ENCODE data around the gene HID1. TPM values are rescaled to one million over a fixed set of nuclear protein-coding genes. Genes with fewer than 3 reads are reported as not detected.
"Not testable (repeated sequence)": the region's sequence is repeated elsewhere in the genome, so short reads cannot be mapped to it uniquely, and the experiment has no call there.

The HID1 gene
- total RNA-seq, 1 experiment from 2014 or later: 0.65 TPM

DNA sequence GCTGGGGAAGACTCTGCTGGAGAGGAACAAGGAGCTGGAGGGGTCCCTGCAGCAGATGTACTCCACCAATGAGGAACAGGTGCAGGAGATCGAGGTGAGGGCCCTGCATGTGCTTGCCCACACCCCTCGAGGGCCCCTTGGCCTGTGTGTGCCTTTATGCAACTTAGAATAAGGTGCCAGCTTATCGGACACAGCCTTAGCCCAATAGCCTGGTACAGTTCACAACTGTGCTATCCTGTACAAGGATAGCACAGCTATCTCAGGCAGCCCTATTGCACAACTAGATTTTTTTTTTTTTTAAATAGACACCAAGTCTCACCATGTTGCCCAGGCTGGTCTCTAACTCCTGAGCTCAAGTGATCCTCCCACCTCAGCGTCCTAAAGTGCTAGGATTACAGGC is 27.0 kb upstream of the HID1 start:
- DNase-seq (ENCODE audit: low spot score): no peak

GRCh38 chr17:74998783-74999182 is 26.2 kb upstream of the HID1 start:
- no peak for DNase-seq (ENCODE audit: low spot score)

- no peak for DNase-seq (ENCODE audit: low spot score)
Measured at GRCh38 chr17:74995847-74996246, 23.3 kb upstream of the HID1 start.

GRCh38 chr17:74994440-74994839 is 21.9 kb upstream of the HID1 start:
- DNase-seq (ENCODE audit: low spot score): no peak

DNA sequence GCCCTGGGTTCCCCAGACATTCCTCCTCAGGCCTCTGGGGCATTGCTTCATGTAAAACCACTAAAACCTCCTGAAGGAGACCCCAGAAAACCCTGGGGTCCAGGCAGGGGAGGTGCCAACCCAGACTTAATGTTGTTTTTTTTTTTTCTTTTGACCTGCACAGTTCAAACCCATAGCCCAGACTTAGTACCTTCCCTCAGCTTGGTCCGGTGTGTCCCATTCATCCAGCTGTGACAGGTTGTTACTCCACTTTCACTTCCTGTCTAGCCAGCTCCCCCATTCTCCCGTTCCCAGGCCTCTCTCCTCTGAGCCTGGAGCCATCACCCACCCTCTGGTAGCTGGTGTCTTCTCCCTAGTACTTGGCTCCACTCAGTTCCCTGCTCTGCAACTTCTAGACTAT is 19.7 kb upstream of the HID1 start:
- DNase-seq (ENCODE audit: low spot score): peak; percentile 11

- no peak for DNase-seq (ENCODE audit: low spot score)
Measured at GRCh38 chr17:74990581-74991105, 18.1 kb upstream of the HID1 start.

GRCh38 chr17:74987909-74988711 is 15.6 kb upstream of the HID1 start:
- peak; percentile 62 for DNase-seq (ENCODE audit: low spot score)

DNA sequence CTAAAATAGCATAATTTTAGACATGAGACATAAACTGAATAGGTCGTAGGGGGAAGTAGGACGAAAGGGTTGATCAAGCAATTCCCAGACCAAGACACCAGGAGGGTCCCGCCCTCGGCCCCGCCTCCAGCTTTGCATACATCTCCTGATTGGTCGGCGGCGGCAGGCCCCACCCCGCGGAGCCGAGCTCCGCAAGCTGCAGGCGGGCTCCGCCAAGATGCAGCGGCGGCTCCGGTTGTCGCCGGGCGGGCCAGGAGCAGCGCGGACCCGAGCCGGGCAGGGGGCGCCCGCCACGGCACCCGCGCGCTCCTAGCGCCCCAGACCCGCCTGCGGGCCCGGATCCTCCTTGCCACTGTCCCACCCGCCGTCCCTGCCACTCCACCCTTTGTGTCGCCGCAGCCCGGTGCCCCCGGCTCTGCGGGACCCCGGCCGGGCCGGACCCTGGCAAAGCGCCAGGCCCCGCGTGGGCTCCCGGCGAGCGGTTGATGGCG is 14.9 kb upstream of the HID1 start, which contains the start of gene CDR2L:
CDR2L (plus strand) TSS at position 215 of the 491 bp plus-strand sequence. CDS start 412 bp downstream, outside the sequence.
- DNase-seq (ENCODE audit: low spot score): peak; percentile 86

- DNase-seq (ENCODE audit: low spot score): no peak
Measured at GRCh38 chr17:74986206-74986576, 13.6 kb upstream of the HID1 start.

- not testable (repeated sequence) for DNase-seq (ENCODE audit: low spot score)
Measured at GRCh38 chr17:74982663-74983313, 10.2 kb upstream of the HID1 start.

- peak; percentile 68 for DNase-seq (ENCODE audit: low spot score)
Measured at GRCh38 chr17:74981979-74982662, 9.6 kb upstream of the HID1 start.

DNA sequence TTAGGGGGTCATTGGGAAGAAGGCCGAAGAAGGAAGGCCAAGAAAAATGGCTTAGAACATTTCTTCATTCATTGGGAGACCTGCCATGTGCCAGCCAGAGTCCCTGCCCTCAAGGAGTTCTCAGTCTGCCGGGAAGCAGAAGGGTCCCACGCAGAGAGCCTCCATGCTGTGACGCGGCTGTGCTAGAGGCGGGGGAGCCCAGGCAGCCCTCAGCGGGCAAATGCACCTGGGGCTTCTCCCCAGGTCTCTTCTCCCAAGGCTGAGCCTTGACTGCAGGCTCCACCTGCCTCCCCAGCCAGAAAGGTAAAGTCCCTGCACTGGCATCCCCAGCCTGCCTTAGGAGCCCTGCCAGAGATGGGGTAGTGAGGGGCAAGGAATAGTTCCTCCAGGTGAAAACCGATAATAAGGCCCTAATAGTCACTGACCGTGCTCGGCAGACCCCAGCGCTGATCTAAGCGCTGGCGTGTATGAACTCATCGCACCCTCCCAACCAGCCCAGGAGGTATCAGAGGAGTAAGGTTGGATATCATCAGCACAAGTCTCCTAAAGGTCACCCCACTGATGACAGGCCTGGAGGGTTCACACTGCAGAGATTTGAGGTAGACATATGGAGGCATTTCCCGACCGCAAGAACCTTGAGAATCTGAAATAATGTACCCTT is 8.9 kb upstream of the HID1 start:
- DNase-seq (ENCODE audit: low spot score): no peak

DNA sequence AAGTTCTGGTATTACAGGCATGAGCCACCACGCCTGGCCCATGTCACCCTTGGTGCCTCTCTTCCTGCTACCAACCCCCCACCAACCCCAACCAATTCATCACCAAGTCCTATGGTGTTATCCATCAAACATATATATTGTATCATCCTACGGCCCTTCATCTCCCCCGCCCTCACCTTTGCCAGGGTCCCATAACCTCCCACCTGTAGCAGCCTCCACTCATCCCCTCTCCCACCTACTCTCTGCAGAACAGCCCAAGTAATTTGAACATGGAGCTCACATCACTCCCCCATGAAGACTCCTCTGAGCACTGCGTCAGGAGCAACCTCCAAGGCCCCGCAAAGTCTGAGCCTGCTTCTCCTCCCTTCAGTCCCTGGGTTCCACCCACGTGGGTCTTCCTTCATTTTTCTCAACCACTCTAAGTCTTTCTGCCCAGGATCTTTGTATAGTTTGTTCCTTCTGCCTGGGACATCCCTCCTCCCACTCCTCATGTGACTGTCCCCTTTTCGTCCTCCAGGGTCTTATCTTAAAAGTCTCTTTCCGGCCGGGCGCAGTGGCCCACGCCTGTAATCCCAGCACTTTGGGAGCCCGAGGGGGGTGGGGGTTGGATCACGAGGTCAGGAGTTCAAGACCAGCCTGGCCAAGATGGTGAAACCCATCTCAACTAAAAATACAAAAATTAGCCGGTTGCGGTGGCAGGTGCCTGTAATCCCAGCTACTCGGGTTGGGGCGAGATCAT is 7.0 kb upstream of the HID1 start:
- no peak for DNase-seq (ENCODE audit: low spot score)

DNA sequence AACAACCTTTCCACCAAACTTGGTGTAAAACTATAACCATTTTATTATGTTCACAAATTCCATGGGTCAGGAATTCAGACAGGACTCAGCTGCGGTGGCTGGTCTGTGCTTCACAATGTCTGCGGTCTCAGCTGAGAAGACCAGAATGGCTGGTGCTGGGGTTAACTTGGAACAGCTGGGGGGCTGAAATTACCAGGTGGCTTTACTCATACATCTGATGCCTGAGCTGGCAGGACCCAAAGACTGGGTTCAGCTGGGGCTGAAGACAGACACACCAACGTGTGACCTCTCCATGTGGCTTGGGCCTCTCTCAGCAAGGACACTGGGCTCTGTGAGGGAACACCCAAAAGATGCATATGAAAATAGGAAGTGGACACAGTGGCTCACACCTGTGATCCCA is 5.7 kb upstream of the HID1 start:
- no peak for DNase-seq (ENCODE audit: low spot score)

DNA sequence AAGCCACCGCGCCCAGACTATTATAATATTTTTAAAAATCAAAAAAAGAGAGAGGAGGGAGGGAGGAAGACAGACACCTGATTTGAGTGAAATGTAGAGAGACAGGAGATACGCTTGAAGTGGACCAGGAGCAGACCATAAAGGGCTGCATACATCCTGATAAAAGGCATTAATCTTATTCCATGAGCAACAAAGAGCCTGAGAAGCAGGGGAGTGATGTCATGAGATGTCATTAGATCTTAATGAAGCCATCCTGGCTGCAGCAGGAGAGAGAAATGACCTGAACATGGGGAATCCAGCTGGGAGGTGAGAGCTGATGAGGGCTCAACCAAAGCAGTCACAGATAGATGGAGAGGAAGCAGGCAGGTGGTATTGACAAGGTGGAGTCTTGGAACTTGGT is 5.2 kb upstream of the HID1 start:
- no peak for DNase-seq (ENCODE audit: low spot score)

GRCh38 chr17:74975943-74976342 is 3.4 kb upstream of the HID1 start:
- DNase-seq (ENCODE audit: low spot score): no peak

- no peak for DNase-seq (ENCODE audit: low spot score)
Measured at GRCh38 chr17:74972973-74973328, 392 bp upstream of the HID1 start.

DNA sequence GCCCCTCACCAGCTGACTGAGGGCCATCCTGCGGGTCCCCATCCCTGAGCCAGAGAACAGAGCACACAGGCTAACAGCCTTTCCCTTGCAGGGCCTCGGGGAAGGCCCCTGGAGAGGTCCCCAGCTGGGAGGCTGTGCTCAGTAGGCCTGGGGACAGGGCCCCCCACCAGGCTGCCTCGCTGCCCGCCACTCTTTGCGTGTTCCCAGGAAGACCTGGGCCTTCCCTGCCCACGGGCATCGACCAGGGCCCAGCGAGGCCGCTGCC is 785 bp downstream of the HID1 start:
- DNase-seq (ENCODE audit: low spot score): no peak

DNA sequence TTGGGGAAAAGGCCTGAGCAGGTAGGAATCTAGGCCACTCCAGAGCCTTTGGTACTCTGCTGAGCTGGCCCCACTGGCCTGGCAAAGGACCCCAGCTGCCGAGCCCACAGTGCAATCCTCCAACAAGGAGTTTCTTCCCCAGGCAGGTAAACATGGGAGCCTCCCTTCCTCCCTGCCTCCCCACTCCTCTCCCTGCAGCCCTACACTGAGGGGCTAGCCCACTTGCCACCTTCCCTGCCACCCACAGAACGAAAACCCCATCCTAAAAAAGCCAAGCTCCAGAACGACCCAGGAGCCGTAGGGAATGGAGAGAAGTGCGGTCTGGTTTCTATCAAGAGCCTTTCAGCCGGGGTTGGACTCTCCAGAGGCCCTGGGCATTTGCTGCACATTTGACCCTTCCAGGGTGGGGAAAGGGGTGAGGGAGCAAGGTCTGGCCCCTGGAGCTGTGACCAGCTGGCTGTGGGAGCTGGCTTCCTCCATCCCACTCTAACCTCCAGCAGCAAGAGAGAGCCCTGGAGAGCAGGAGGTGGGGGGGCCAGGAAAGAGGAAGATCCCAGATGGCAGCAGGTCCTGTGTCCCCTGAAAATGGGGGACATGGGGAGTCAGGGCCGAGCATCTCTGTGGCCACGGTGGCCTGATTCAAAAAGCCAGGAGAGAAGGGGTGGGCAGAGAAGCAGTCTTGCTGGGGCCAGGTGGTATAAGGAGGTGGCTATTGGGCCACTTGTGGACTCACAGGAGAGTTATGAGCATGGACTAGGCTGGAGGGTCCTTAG is 1.3 kb downstream of the HID1 start:
- DNase-seq (ENCODE audit: low spot score): no peak

GRCh38 chr17:74970395-74970794 is 2.2 kb downstream of the HID1 start:
- no peak for DNase-seq (ENCODE audit: low spot score)

DNA sequence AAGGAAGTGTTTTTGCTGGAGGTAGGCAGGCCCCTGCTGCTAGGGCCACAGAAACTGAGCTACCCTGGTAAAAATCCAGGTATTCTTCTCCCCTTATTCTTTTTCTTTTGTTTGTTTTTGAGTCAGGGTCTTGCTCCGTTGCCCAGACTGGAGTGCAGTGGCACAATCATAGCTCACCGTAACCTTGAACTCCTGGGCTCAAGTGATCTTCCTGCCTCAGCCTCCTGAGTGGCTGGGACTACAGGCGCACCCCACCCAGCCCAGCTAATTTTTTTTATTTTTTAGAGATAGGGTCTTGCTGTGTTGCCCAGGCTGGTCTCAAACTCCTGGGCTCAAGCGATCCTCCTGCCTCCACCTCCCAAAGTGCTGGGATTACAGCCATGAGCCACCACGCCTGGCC is 3.1 kb downstream of the HID1 start:
- DNase-seq (ENCODE audit: low spot score): not testable (repeated sequence)

Data from A172 (cell line).